MM.1S (cell line): Measurements from ENCODE around the gene RAD23A.

Experiments
- EZH2 ChIP-seq: fragments of 300-600 bp; sonication (generic); optimal IDR thresholded peaks from 2 replicates; pipeline ENCODE3; 2017; ENCODE audit warnings: low read depth, mild to moderate bottlenecking, antibody characterized with exemption, low read length, mixed read lengths
- EZH2phosphoT487 ChIP-seq: fragments of 300-600 bp; sonication (generic); IDR thresholded peaks from 2 replicates; pipeline ENCODE4 v1.6.1; 2018; ENCODE audit warnings: antibody characterized with exemption, low read length
- TF ChIP-seq, protein P1 (sequence below): fragments of 300-600 bp; sonication (generic); IDR thresholded peaks from 2 replicates; pipeline ENCODE4 v1.5.1; 2016; ENCODE audit warnings: antibody characterized with exemption, low read length, mixed read lengths

- TF ChIP-seq, protein P1, sequence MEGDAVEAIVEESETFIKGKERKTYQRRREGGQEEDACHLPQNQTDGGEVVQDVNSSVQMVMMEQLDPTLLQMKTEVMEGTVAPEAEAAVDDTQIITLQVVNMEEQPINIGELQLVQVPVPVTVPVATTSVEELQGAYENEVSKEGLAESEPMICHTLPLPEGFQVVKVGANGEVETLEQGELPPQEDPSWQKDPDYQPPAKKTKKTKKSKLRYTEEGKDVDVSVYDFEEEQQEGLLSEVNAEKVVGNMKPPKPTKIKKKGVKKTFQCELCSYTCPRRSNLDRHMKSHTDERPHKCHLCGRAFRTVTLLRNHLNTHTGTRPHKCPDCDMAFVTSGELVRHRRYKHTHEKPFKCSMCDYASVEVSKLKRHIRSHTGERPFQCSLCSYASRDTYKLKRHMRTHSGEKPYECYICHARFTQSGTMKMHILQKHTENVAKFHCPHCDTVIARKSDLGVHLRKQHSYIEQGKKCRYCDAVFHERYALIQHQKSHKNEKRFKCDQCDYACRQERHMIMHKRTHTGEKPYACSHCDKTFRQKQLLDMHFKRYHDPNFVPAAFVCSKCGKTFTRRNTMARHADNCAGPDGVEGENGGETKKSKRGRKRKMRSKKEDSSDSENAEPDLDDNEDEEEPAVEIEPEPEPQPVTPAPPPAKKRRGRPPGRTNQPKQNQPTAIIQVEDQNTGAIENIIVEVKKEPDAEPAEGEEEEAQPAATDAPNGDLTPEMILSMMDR: peak; percentile 75
- TF ChIP-seq EZH2 (no peak), EZH2phosphoT487 (no peak)
Measured at GRCh38 chr19:12965017-12965811, 19.6 kb downstream of the RAD23A start.
